Germinal center (tissue), 1 donor: ENCODE results near the gene TPCN1.

Experiments used
- DNase-seq: peaks from one replicate; pipeline ENCODE4 v3.0.0; 2012; ENCODE audit warnings: mixed read lengths, low spot score

The TPCN1 gene

DNA sequence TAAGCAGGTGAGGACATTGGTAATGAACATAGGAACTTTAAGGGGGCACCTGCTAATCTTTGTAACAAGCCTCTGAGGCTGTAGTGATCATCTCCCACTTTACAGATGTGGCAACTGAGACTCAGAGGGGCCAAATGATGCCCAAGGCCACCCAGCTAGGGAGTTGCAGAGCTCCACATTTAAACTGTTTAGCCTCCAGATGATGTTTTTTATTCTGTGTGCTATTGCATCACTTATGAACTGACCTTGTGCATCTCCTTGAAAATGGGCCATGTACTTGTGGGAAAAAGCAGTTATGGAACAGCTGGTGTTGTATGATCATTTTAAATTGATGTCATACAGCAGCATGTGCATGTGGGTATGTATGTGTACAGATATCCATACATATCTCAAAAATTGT, 41.4 kb downstream of the TPCN1 start:
- no peak for DNase-seq

DNA sequence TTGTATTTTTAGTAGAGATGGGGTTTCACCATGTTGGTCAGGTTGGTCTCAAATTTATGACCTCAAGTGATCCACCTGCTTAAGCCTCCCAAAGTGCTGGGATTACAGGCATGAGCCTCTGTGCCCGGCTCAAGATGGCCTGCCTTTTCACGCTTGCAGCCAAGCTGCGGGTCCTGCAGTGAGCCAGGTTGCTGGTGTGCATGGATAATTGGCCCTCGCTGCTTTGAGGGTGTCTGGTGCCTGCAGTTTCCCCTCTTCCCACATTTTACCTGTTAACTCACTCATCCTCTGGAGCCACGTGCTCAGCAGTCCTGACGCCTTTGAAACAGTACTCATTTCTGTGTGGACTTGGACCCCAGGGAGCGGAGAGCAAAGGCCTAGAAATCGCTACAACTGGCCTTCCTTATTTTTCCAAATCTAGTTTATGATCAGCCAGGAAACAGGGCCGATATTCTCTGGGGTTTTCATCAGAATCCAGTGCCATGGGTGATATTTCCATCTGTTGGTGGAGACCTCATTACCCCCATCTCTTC, 42.2 kb downstream of the TPCN1 start:
- no peak for DNase-seq

- DNase-seq, result no peak
These were observed 45.0 kb downstream of the TPCN1 start for GRCh38 chr12:113266106-113266895.

- DNase-seq, result no peak
These were observed 46.4 kb downstream of the TPCN1 start for GRCh38 chr12:113267621-113268020.

- DNase-seq, result no peak
These were observed 46.9 kb downstream of the TPCN1 start for GRCh38 chr12:113268136-113268535.

DNA sequence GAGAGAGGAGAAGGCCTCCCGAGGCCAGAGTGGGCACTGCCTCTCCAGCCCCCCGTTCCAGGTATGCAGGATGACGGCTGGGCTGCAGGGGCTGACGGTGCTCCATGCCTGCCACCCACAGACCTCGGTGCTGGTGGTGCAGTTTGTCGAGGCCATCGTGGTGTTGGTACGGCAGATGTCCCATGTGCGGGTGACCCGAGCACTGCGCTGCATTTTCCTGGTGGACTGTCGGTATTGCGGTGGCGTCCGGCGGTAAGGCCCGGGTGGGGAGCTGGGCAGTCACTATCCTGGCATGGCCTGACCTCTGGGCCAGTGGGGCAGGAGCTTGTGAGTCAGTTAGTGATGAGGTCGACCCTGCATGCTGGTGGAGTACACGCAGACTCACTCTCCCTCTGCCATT, 47.4 kb downstream of the TPCN1 start:
- DNase-seq, result no peak

DNA sequence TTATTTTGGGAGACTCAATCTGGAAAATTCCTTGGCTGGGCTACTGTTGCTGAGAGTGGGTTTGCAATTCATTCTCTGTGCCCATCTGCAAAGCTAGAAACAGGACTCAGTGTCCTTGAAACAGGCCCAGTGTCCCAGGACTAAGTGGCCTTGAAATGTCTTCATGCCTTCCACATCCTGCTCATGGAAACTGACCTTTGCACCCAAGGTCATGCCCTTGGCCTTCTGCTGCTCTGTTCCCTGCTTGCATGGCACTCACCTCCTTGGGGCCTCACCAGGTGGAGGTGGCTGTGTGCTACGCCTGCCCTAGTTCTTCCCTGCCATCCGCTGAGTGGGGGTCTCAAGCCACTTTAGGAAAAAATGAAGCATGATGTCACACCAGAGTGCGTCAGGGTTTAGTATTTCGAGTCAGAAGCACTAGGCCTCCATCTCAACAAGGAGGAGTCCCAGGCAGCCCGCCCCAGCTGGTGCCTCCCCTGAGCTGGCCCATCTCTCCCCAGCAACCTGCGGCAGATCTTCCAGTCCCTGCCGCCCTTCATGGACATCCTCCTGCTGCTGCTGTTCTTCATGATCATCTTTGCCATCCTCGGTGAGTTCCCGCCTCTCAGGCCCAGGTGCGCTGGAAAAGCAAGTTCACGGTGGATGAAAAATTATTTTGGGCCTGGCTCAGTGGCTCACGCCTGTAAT, 48.1 kb downstream of the TPCN1 start:
- no peak for DNase-seq

GRCh38 chr12:113270709-113271009, 49.4 kb downstream of the TPCN1 start:
- no peak for DNase-seq

- no peak for DNase-seq
These were observed 50.2 kb downstream of the TPCN1 start for GRCh38 chr12:113271466-113271852.

DNA sequence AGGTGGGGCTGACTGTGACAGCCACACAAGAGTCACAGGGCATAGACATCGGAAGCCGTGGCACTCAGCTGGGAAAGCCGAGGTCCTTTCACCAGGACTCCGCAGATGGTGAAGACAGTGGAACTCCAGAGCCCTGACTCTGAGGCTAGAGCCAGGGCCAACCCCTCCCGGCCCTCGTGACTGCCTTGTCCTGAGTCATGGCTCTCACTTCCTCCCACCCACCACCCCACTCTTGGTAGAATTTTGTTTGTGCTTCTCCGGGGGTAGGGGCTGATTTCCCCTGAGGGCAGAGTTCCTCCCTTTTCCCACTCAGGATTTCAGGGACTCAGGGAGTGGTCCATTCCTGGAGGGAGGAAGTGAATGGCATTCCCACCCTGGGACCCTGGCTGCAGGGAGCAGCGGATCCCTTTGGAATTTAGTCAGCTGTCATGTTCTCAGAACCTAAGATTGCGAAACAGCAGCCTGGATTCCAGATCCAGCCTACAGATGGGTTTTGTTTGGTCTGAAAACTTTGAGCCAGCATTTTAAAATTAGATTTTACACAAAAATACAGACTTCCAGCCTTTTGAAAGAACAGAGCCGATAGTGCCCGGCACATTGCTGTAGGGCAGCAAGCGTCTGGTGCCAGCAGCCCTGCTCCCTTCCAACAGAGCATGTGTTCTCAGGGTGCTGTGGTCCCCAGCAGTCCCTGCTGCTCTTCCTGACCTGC, 50.7 kb downstream of the TPCN1 start:
- no peak for DNase-seq

GRCh38 chr12:113273053-113273725, 51.9 kb downstream of the TPCN1 start:
- no peak for DNase-seq

DNA sequence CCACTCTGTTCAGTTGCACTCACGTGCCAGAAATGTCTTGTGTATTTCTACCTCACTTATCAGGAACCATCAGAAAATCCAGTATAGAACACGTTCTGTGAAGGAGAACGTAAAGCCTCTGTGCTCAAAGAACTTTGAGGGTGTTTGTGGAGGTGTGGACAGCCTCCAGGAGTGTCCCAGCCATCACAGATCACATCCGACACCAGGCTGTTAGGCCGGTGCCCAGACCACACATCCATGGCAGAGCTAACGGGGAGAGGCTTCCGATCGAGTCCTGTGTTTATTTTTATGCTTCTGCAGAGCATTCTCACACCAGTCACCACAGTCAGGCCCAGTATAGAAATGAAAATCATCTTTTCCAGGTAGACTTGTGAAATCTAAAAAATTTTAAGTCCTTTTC, 53.6 kb downstream of the TPCN1 start:
- DNase-seq, result no peak

DNA sequence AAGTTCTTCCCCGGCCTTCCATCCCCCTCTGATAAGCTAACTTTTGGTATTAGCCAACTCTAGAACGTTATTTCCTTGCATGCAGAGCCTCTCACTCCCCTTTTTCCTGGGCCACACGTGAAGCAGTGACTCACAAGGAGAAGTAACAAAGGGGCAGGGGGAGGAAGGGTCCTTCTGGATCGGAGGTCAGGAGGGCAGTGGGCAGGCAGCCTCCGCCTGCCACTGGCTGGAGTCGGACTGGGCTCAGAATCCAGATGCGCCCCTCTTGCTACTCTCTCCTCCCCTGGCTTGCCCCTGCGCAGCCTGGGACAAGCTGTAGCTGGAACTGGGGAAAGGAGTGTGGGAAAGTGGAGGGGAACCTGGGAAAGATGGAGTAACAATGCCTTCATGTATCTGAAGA, 55.0 kb downstream of the TPCN1 start:
- no peak for DNase-seq

GRCh38 chr12:113276946-113277500, 55.8 kb downstream of the TPCN1 start:
- no peak for DNase-seq

- no peak for DNase-seq
These were observed 56.2 kb downstream of the TPCN1 start for GRCh38 chr12:113277511-113277910.

DNA sequence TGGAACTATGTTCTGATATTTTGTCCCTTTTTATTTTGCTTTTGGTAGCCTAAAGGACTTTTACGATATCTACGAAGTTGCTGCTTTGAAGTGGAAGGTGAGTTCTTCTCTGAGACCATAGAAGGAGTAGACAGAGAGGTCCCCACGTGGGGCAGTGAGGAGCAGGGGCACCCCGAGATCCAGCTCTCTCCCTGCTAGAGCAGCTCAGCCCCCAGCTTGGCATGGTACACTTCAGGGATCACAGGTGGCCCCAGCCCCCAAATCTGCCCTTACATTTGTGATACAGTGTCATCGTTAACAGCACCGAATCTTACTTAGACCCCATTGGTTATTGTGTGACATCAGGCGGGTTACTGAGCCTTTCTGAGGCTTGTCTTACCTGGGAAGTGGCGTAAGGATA, 56.9 kb downstream of the TPCN1 start:
- no peak for DNase-seq

GRCh38 chr12:113278633-113279032, 57.4 kb downstream of the TPCN1 start:
- no peak for DNase-seq

DNA sequence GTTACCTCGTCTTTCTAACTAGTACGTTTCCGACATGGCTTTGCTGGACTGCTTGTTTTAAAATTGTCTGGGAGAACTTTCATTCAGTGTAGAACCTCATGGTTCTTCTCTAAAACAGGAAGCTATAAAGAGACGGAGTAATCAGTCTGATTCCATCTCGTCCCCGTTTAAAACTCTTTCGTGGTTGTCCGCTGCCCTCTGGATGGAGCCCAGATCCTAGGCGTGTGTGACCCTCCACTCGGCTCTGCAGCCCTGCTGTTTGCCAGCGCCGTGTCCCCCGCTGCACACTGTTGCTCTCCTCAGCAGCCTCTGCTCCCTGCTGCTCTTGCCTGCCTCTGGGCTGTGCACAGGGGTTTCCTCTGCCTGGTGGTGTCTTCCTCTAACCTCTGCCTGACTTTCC, 63.5 kb downstream of the TPCN1 start:
- DNase-seq, result no peak

- no peak for DNase-seq
These were observed 64.7 kb downstream of the TPCN1 start for GRCh38 chr12:113285679-113286610.

DNA sequence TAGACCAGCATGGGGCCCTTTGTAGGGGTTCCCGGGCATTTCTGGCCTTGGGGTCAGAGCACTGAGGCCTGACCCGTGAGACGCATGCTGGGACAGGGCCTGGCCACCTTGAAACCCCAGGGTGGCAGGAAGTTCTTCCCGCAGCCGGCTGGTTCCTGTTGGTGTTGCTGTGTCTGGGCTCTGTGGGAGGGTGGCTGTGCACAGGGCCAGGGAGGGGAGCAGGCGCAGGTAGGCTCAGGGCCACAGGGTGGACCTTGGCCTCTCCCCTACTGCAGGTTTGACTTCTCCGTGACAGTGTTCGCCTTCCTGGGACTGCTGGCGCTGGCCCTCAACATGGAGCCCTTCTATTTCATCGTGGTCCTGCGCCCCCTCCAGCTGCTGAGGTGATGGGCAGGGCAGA, 65.4 kb downstream of the TPCN1 start:
- DNase-seq, result no peak
